ENCODE results near the gene PLA2G12B. TPM values are rescaled to one million over a fixed set of nuclear protein-coding genes. Genes with fewer than 3 reads are reported as not detected.
"Not testable (repeated sequence)": the region's sequence is repeated elsewhere in the genome, so short reads cannot be mapped to it uniquely, and the experiment has no call there.

PLA2G12B gene
- total RNA-seq, 2 experiments from 2014 or later = not detected

GRCh38 chr10:72912736-72913135 lies 41.9 kb downstream of the PLA2G12B start:
- Mint-ChIP-seq H3K36me3 (ENCODE audit: low read depth) (no peaks in the 10 kb centered on the region), H3K27me3 (no peaks in the 10 kb centered on the region), H3K9me3 (no peaks in the 10 kb centered on the region), H3K27ac (no peak overlapping the region), H3K4me1 (ENCODE audit: low read depth) (no peaks in the 10 kb centered on the region), H3K4me3 (no peak overlapping the region)
- ChIA-PET POLR2A (no interaction called here), CTCF (no interaction called here)
- ATAC-seq (no peak), DNase-seq (no peak)
- no peak for TF ChIP-seq CTCF (IDR thresholded peaks at IDR 0.05)
- intact Hi-C loops (cut with micrococcal nuclease) = no loop called here

- H3K27me3 Mint-ChIP-seq = no peaks in the 10 kb centered on the region
- TF ChIP-seq CTCF (IDR thresholded peaks at IDR 0.05) = no peak
- ATAC-seq = no peak
- ChIA-PET POLR2A (no interaction called here), CTCF (no interaction called here)
- H3K27ac Mint-ChIP-seq = no peak overlapping the region
- H3K36me3 Mint-ChIP-seq (ENCODE audit: low read depth) = no peaks in the 10 kb centered on the region
- no peaks in the 10 kb centered on the region for H3K9me3 Mint-ChIP-seq
- H3K4me3 Mint-ChIP-seq = no peak overlapping the region
- DNase-seq = no peak
- no peaks in the 10 kb centered on the region for H3K4me1 Mint-ChIP-seq (ENCODE audit: low read depth)
- intact Hi-C loops (cut with micrococcal nuclease) = no loop called here
These were observed 42.8 kb downstream of the PLA2G12B start for GRCh38 chr10:72911758-72912157.

GRCh38 chr10:72910705-72911104 lies 43.9 kb downstream of the PLA2G12B start:
- Mint-ChIP-seq H3K4me3 (no peak overlapping the region), H3K9me3 (no peaks in the 10 kb centered on the region), H3K4me1 (ENCODE audit: low read depth) (no peaks in the 10 kb centered on the region), H3K27me3 (no peaks in the 10 kb centered on the region), H3K36me3 (ENCODE audit: low read depth) (no peaks in the 10 kb centered on the region), H3K27ac (no peak overlapping the region)
- no peak for DNase-seq
- intact Hi-C loops (cut with micrococcal nuclease) = no loop called here
- no peak for ATAC-seq
- ChIA-PET CTCF (interaction anchor here (1.0 kb wide), 1 partner anchor 173 kb away, joined by 3 read pairs; no protein-coding TSS in a partner anchor), POLR2A (interaction anchor here (0.7 kb wide), 1 partner anchor 227 kb away, joined by 4 read pairs; no protein-coding TSS in a partner anchor)
- TF ChIP-seq CTCF (IDR thresholded peaks at IDR 0.05) = no peak

GRCh38 chr10:72906446-72906845 lies 48.2 kb downstream of the PLA2G12B start:
- POLR2A ChIA-PET = no interaction called here
- intact Hi-C loops (cut with micrococcal nuclease) = no loop called here
- no peak overlapping the region for H3K27ac Mint-ChIP-seq
- ATAC-seq (no peak), DNase-seq (no peak)
- H3K9me3 Mint-ChIP-seq = no peaks in the 10 kb centered on the region
- no peaks in the 10 kb centered on the region for H3K27me3 Mint-ChIP-seq
- H3K4me3 Mint-ChIP-seq = no peak overlapping the region
- H3K4me1 Mint-ChIP-seq (ENCODE audit: low read depth) = no peaks in the 10 kb centered on the region
- CTCF ChIA-PET = no interaction called here
- H3K36me3 Mint-ChIP-seq (ENCODE audit: low read depth) = no peaks in the 10 kb centered on the region
- no peak for TF ChIP-seq CTCF (IDR thresholded peaks at IDR 0.05)

GRCh38 chr10:72904806-72905205 lies 49.8 kb downstream of the PLA2G12B start:
- Mint-ChIP-seq H3K27me3 (no peaks in the 10 kb centered on the region), H3K4me1 (ENCODE audit: low read depth) (no peaks in the 10 kb centered on the region), H3K9me3 (no peaks in the 10 kb centered on the region), H3K4me3 (no peak overlapping the region), H3K36me3 (ENCODE audit: low read depth) (no peaks in the 10 kb centered on the region), H3K27ac (no peak overlapping the region)
- TF ChIP-seq CTCF (IDR thresholded peaks at IDR 0.05) = no peak
- no peak for DNase-seq
- POLR2A ChIA-PET = no interaction called here
- CTCF ChIA-PET = no interaction called here
- no peak for ATAC-seq
- intact Hi-C loops (cut with micrococcal nuclease) = no loop called here

GRCh38 chr10:72903941-72904446 lies 50.6 kb downstream of the PLA2G12B start:
- H3K4me1 Mint-ChIP-seq (ENCODE audit: low read depth); intact Hi-C loops (cut with micrococcal nuclease); H3K27ac Mint-ChIP-seq; DNase-seq; ATAC-seq; CTCF ChIA-PET; H3K4me3 Mint-ChIP-seq; H3K27me3 Mint-ChIP-seq; POLR2A ChIA-PET; H3K36me3 Mint-ChIP-seq (ENCODE audit: low read depth); H3K9me3 Mint-ChIP-seq: not testable (repeated sequence)
